GM12801 (cell line): ENCODE data around the gene IGF2BP2.

Source experiments
- TF ChIP-seq, protein P1 (sequence below): IDR thresholded peaks from one replicate; pipeline ENCODE4 v1.5.1; 2011; ENCODE audit warnings: control low read depth; ENCODE audit not compliant: insufficient read length; ENCODE audit errors: extremely low read depth

IGF2BP2 gene

DNA sequence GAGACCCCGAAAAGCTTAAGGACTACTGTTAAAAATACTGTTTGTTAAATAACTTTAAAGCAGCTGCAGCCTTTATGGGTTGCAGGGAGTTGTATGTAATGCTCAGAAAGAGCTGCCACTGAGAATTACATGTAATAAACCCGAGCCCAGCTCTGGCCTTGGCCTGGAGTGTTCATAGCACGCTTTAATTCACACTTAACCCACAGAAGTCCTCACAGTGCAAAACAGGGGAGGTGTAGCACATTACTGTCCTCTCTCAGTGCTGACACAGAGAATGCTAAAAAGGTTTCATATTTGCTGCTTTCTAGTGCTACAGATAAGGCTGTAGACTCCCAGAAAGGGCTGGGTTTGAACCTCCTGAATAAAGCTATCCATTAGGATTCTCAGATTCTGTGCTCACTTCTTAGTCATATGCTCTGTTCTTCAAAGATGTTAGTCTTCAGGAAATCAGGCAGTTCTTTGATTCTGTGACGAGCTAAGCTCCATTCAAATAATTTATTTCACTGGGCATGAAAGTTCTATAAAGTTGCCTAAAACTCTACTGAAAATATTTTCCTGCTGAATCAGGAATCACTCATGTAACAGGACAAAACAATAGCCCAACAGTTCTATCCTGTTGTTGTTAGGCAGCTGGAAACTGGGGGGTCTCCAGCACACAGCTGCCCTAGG is 130.7 kb downstream of the IGF2BP2 start:
- TF ChIP-seq, protein P1, sequence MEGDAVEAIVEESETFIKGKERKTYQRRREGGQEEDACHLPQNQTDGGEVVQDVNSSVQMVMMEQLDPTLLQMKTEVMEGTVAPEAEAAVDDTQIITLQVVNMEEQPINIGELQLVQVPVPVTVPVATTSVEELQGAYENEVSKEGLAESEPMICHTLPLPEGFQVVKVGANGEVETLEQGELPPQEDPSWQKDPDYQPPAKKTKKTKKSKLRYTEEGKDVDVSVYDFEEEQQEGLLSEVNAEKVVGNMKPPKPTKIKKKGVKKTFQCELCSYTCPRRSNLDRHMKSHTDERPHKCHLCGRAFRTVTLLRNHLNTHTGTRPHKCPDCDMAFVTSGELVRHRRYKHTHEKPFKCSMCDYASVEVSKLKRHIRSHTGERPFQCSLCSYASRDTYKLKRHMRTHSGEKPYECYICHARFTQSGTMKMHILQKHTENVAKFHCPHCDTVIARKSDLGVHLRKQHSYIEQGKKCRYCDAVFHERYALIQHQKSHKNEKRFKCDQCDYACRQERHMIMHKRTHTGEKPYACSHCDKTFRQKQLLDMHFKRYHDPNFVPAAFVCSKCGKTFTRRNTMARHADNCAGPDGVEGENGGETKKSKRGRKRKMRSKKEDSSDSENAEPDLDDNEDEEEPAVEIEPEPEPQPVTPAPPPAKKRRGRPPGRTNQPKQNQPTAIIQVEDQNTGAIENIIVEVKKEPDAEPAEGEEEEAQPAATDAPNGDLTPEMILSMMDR: no peak

DNA sequence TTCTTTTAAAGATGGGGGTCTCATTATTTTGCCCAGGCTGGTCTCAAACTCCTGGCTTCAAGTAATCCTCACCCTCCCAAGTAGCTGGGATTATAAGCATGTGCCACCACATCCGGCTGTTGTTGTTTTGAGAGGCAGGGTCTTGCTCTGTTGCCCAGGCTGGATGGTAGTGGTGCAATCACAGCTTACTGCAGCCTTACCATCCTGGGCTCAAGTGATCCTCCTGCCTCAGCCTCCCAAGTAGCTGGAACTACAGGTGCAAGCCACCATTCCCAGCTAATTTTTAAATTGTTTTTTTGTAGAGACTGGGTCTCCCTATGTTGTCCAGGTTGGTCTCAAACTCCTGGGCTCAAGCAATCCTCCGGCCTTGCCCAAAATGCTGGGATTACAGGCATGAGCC is 133.2 kb downstream of the IGF2BP2 start:
- TF ChIP-seq, protein P1: no peak

GRCh38 chr3:185687271-185687878 is 137.5 kb downstream of the IGF2BP2 start:
- TF ChIP-seq, protein P1: no peak

- TF ChIP-seq, protein P1: no peak
These were observed 139.4 kb downstream of the IGF2BP2 start for GRCh38 chr3:185685231-185686035.

DNA sequence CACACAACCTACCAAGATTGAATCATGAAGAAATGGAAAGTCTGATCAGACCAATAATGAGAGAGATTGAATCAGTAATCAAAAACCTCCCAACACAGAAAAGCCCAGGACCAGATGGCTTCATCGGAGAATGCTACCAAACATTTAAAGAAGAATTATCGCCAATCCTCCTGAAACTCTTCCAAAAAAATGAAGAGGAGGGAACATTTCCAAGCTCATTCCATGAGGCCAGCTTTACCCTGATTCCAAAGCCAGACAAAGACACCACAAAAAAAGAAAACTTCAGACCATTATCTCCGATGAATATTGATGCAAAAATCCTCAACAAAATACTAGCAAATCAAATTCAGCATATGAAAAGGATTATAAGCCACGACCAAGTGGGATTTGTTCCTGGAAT is 144.6 kb downstream of the IGF2BP2 start:
- TF ChIP-seq, protein P1: no peak

GRCh38 chr3:185678027-185678426 is 146.8 kb downstream of the IGF2BP2 start:
- TF ChIP-seq, protein P1: no peak

GRCh38 chr3:185677146-185677829 is 147.6 kb downstream of the IGF2BP2 start:
- TF ChIP-seq, protein P1: no peak
